H9 (cell line): ENCODE results near the gene KIAA1328. TPM values are rescaled to one million over a fixed set of nuclear protein-coding genes. Genes with fewer than 3 reads are reported as not detected.

Source experiments
- DNase-seq: peaks from one replicate; pipeline ENCODE4 v3.0.0-alpha.2; 2017
- H2AFZ ChIP-seq: one replicate; pipeline ENCODE4 v1.6.1; 2013; ENCODE audit warnings: mild to moderate bottlenecking, low read length, control low read depth, moderate library complexity
- H2AK5ac ChIP-seq: 2 replicates; pipeline ENCODE4 v1.6.1; 2013; ENCODE audit warnings: low read length, control low read depth, mixed read lengths; ENCODE audit not compliant: insufficient read length
- H2BK120ac ChIP-seq: one replicate; pipeline ENCODE4 v1.6.1; 2013; ENCODE audit warnings: low read depth, mild to moderate bottlenecking, low read length, control low read depth, inconsistent platforms; ENCODE audit not compliant: poor library complexity, severe bottlenecking
- H2BK12ac ChIP-seq: 2 replicates; pipeline ENCODE4 v1.6.1; 2013; ENCODE audit warnings: low read length, control low read depth, mixed read lengths, low read depth; ENCODE audit not compliant: insufficient read length
- H2BK15ac ChIP-seq: 2 replicates; pipeline ENCODE4 v1.6.1; 2013; ENCODE audit warnings: low read depth, low read length, control low read depth
- H2BK20ac ChIP-seq: one replicate; pipeline ENCODE4 v1.6.1; 2013; ENCODE audit warnings: low read depth, mild to moderate bottlenecking, low read length, control low read depth, inconsistent platforms; ENCODE audit not compliant: poor library complexity, severe bottlenecking
- H2BK5ac ChIP-seq: 2 replicates; pipeline ENCODE4 v1.6.1; 2013; ENCODE audit warnings: low read length, control low read depth, mixed read lengths; ENCODE audit not compliant: insufficient read length
- H3K14ac ChIP-seq: 2 replicates; pipeline ENCODE4 v1.6.1; 2013; ENCODE audit warnings: low read length, control low read depth; ENCODE audit not compliant: insufficient read depth
- H3K18ac ChIP-seq: 2 replicates; pipeline ENCODE4 v1.6.1; 2013; ENCODE audit warnings: low read depth, mild to moderate bottlenecking, mixed read lengths, low read length, control low read depth; ENCODE audit not compliant: insufficient read length
- H3K23ac ChIP-seq: 2 replicates; pipeline ENCODE4 v1.6.1; 2013; ENCODE audit warnings: low read length, control low read depth, mixed read lengths, low read depth; ENCODE audit not compliant: insufficient read length
- H3K23me2 ChIP-seq: 2 replicates; pipeline ENCODE4 v1.6.1; 2013; ENCODE audit warnings: low read depth, mild to moderate bottlenecking, mixed read lengths, low read length, control low read depth; ENCODE audit not compliant: insufficient read length, poor library complexity, severe bottlenecking
- H3K27ac ChIP-seq: 2 replicates; pipeline ENCODE4 v1.5.1; 2013; ENCODE audit warnings: low read length, control low read depth, mixed read lengths, low read depth; ENCODE audit not compliant: insufficient read length
- H3K27me3 ChIP-seq: 2 replicates; pipeline ENCODE4 v1.6.1; 2013; ENCODE audit warnings: low read length, control low read depth, inconsistent platforms; ENCODE audit not compliant: insufficient read depth
- H3K4ac ChIP-seq: 2 replicates; pipeline ENCODE4 v1.6.1; 2013; ENCODE audit warnings: low read depth, mild to moderate bottlenecking, control low read depth, inconsistent platforms, low read length, moderate library complexity
- H3K4me1 ChIP-seq: 2 replicates; pipeline ENCODE4 v1.6.1; 2013; ENCODE audit warnings: low read length, control low read depth, inconsistent platforms; ENCODE audit not compliant: insufficient read depth
- H3K4me2 ChIP-seq: 2 replicates; pipeline ENCODE4 v1.6.1; 2013; ENCODE audit warnings: low read length, control low read depth, mixed read lengths; ENCODE audit not compliant: insufficient read length, insufficient read depth
- H3K56ac ChIP-seq: 2 replicates; pipeline ENCODE4 v1.6.1; 2013; ENCODE audit warnings: low read depth, mild to moderate bottlenecking, mixed read lengths, low read length, control low read depth; ENCODE audit not compliant: insufficient read length
- H3K79me1 ChIP-seq: 2 replicates; pipeline ENCODE4 v1.6.1; 2013; ENCODE audit warnings: low read depth, mild to moderate bottlenecking, moderate library complexity, low read length, control low read depth, inconsistent platforms; ENCODE audit not compliant: insufficient read depth, poor library complexity, severe bottlenecking
- H3K79me2 ChIP-seq: 2 replicates; pipeline ENCODE4 v1.6.1; 2013; ENCODE audit warnings: low read length, control low read depth, inconsistent platforms; ENCODE audit not compliant: insufficient read depth
- H3K9ac ChIP-seq: 2 replicates; pipeline ENCODE4 v1.6.1; 2013; ENCODE audit warnings: low read length, control low read depth, mixed read lengths; ENCODE audit not compliant: insufficient read length; ENCODE audit errors: extremely low read depth
- H3K9me3 ChIP-seq: one replicate; pipeline ENCODE4 v1.6.1; 2013; ENCODE audit warnings: low read depth, low read length, inconsistent platforms; ENCODE audit not compliant: control insufficient read depth
- H3T11ph ChIP-seq: one replicate; pipeline ENCODE4 v1.6.1; 2013; ENCODE audit warnings: mild to moderate bottlenecking, low read length, control low read depth, inconsistent platforms
- H4K20me1 ChIP-seq: one replicate; pipeline ENCODE4 v1.6.1; 2013; ENCODE audit not compliant: control insufficient read depth, insufficient read length, insufficient read depth
- H4K5ac ChIP-seq: 2 replicates; pipeline ENCODE4 v1.6.1; 2013; ENCODE audit warnings: low read depth, mild to moderate bottlenecking, mixed read lengths, low read length, control low read depth; ENCODE audit not compliant: insufficient read length
- H4K8ac ChIP-seq: replicated peaks from 2 replicates; pipeline ENCODE4 v1.6.1; 2013; ENCODE audit warnings: low read length, control low read depth, mixed read lengths, low read depth; ENCODE audit not compliant: insufficient read length
- H4K91ac ChIP-seq: 2 replicates; pipeline ENCODE4 v1.6.1; 2013; ENCODE audit warnings: low read depth, mild to moderate bottlenecking, moderate library complexity, mixed read lengths, low read length, control low read depth; ENCODE audit not compliant: insufficient read length
- H3K27ac Mint-ChIP-seq, 3 experiments: 2 replicates in 2 of 3; 3 replicates in 1 of 3; pipeline ENCODE4 v1.8.0; 2020 to 2021; ENCODE audit warnings: mixed read lengths in 3 of 3, mild to moderate bottlenecking in 1 of 3, moderate library complexity in 1 of 3
- H3K27me3 Mint-ChIP-seq: 2 replicates; pipeline ENCODE4 v1.8.0; 2021; ENCODE audit warnings: low read depth, mild to moderate bottlenecking, moderate library complexity, mixed read lengths
- H3K36me3 Mint-ChIP-seq, 3 experiments: 2 replicates in 2 of 3; 3 replicates in 1 of 3; pipeline ENCODE4 v1.8.0; 2020 to 2021; ENCODE audit warnings: low read depth in 3 of 3, mixed read lengths in 3 of 3; ENCODE audit not compliant: insufficient read depth in 1 of 3
- H3K4me1 Mint-ChIP-seq, 2 experiments: 2 replicates each; pipeline ENCODE4 v1.8.0; 2020; ENCODE audit warnings: mixed read lengths in 2 of 2
- H3K4me3 Mint-ChIP-seq, 2 experiments: 2 replicates in 1 of 2; 3 replicates in 1 of 2; pipeline ENCODE4 v1.8.0; 2020 to 2021; ENCODE audit warnings: mild to moderate bottlenecking in 2 of 2, mixed read lengths in 2 of 2, moderate library complexity in 1 of 2
- H3K9me3 Mint-ChIP-seq, 2 experiments: 2 replicates in 1 of 2; 3 replicates in 1 of 2; pipeline ENCODE4 v1.8.0; 2020; ENCODE audit warnings: mild to moderate bottlenecking in 2 of 2, mixed read lengths in 2 of 2, moderate library complexity in 1 of 2
- WGBS: extraction: QIAGEN DNeasy Blood & Tissue Kit; methylation state at CpG from one replicate; pipeline ENCODE4 v1.1.7; 2013; ENCODE audit warnings: missing lambda C conversion rate, low lambda C conversion rate, mixed read lengths; ENCODE audit not compliant: insufficient read length; ENCODE audit errors: extremely low coverage; 5-methylcytosine and 5-hydroxymethylcytosine counted together
- total RNA-seq: library from RNA; stranded (reverse); gene quantifications from 2 replicates; pipeline ENCODE4 v1.2.1, GENCODE V29; 2021
- TF ChIP-seq, protein P1 (sequence below): fragments of 200-600 bp; sonication (generic); conservative IDR thresholded peaks from 3 replicates; pipeline ENCODE4 v1.8.0; 2021; ENCODE audit warnings: antibody characterized with exemption, mild to moderate bottlenecking

Gene KIAA1328
- total RNA-seq, 1 experiment from 2014 or later, result 4.9 TPM

DNA sequence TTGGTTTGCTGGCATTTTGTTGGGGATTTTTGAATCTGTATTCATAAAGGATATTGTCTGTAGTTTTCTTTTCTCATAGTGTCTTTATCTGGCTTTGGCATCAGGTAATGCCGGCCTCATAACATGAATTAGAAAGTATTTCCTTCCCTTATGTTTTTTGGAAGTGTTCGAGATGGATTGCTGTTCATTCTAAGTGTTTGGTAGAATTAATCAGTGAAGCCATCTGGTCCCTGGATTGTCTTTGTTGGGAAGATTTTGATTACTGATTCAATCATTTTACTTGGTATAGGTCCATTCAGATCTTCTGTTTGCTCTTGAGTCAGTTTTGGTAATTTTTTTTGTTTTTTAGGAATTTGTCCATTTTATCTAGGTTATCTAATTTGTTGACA lies 22.3 kb downstream of the KIAA1328 start:
- H3K27me3 ChIP-seq, result no peaks in the 10 kb centered on the region
- H4K91ac ChIP-seq, result no peak overlapping the region
- H2BK20ac ChIP-seq, result no peak overlapping the region
- H3K9me3 Mint-ChIP-seq, result peaks cover 3 to 7% of the 10 kb centered on the region in 2 experiments; a peak in 4 of 5 replicates
- no peaks in the 10 kb centered on the region for H3K23me2 ChIP-seq
- no peak overlapping the region for H2BK120ac ChIP-seq
- no peak overlapping the region for H2AFZ ChIP-seq
- H2BK15ac ChIP-seq, result no peak overlapping the region
- H3K4me1 ChIP-seq, result no peaks in the 10 kb centered on the region
- no peak overlapping the region for H3T11ph ChIP-seq
- H2BK12ac ChIP-seq, result no peak overlapping the region
- no peaks in the 10 kb centered on the region for H3K79me2 ChIP-seq
- H4K8ac ChIP-seq, result no peak overlapping the region
- no CpG with 5 or more reads among the region's 2 CpGs for WGBS
- H3K23ac ChIP-seq, result no peak overlapping the region
- H3K4me1 Mint-ChIP-seq, result no peaks in the 10 kb centered on the region
- no peaks in the 10 kb centered on the region for H3K79me1 ChIP-seq
- H2AK5ac ChIP-seq, result no peak overlapping the region
- H3K27ac ChIP-seq, result no peak overlapping the region
- no peak overlapping the region for H3K14ac ChIP-seq
- H3K9me3 ChIP-seq, result no peaks in the 10 kb centered on the region
- no peak overlapping the region for H3K18ac ChIP-seq
- no peaks in the 10 kb centered on the region for H3K27me3 Mint-ChIP-seq
- no peak overlapping the region for H3K27ac Mint-ChIP-seq
- peaks cover 11 to 21% (median 12%) of the 10 kb centered on the region in 3 experiments; a peak in 6 of 7 replicates for H3K36me3 Mint-ChIP-seq
- H3K4me3 Mint-ChIP-seq, result no peak overlapping the region
- no peak overlapping the region for H4K5ac ChIP-seq
- no peaks in the 10 kb centered on the region for H4K20me1 ChIP-seq
- no peak for DNase-seq
- H3K4ac ChIP-seq, result no peak overlapping the region
- no peak overlapping the region for H2BK5ac ChIP-seq
- no peak overlapping the region for H3K9ac ChIP-seq
- H3K4me2 ChIP-seq, result no peak overlapping the region
- H3K56ac ChIP-seq, result no peak overlapping the region
- TF ChIP-seq, protein P1, sequence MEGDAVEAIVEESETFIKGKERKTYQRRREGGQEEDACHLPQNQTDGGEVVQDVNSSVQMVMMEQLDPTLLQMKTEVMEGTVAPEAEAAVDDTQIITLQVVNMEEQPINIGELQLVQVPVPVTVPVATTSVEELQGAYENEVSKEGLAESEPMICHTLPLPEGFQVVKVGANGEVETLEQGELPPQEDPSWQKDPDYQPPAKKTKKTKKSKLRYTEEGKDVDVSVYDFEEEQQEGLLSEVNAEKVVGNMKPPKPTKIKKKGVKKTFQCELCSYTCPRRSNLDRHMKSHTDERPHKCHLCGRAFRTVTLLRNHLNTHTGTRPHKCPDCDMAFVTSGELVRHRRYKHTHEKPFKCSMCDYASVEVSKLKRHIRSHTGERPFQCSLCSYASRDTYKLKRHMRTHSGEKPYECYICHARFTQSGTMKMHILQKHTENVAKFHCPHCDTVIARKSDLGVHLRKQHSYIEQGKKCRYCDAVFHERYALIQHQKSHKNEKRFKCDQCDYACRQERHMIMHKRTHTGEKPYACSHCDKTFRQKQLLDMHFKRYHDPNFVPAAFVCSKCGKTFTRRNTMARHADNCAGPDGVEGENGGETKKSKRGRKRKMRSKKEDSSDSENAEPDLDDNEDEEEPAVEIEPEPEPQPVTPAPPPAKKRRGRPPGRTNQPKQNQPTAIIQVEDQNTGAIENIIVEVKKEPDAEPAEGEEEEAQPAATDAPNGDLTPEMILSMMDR, result no peak
